KMS-11 (cell line): Measurements from ENCODE around the gene DAB2IP.

Source experiments
- H2AFZ ChIP-seq: fragments of 200-600 bp; sonication (generic); 2 replicates; pipeline ENCODE4 v1.6.1; 2016; ENCODE audit warnings: antibody characterized with exemption, mixed run types, low read depth
- H3K27ac ChIP-seq: fragments of 200-600 bp; sonication (generic); 2 replicates; pipeline ENCODE4 v1.6.1; 2016; ENCODE audit warnings: mild to moderate bottlenecking, mixed run types
- H3K27me3 ChIP-seq: fragments of 200-600 bp; sonication (generic); 2 replicates; pipeline ENCODE4 v1.6.1; 2017; ENCODE audit warnings: mild to moderate bottlenecking, low read depth, mixed run types, moderate library complexity; ENCODE audit not compliant: insufficient read depth
- H3K36me3 ChIP-seq: fragments of 200-600 bp; sonication (generic); 2 replicates; pipeline ENCODE4 v1.6.1; 2017; ENCODE audit warnings: mild to moderate bottlenecking, mixed run types; ENCODE audit not compliant: insufficient read depth
- H3K4me1 ChIP-seq: fragments of 200-600 bp; sonication (generic); 2 replicates; pipeline ENCODE4 v1.6.1; 2016; ENCODE audit warnings: mild to moderate bottlenecking, low read depth, mixed run types; ENCODE audit not compliant: poor library complexity, severe bottlenecking
- H3K4me2 ChIP-seq: fragments of 200-600 bp; sonication (generic); 2 replicates; pipeline ENCODE4 v1.7.0; 2016; ENCODE audit warnings: mild to moderate bottlenecking, mixed run types
- H3K4me3 ChIP-seq: fragments of 200-600 bp; sonication (generic); IDR thresholded peaks from 2 replicates; pipeline ENCODE4 v1.6.1; 2017; ENCODE audit warnings: low read depth, low read length, mixed read lengths; ENCODE audit not compliant: insufficient read depth
- H3K79me2 ChIP-seq: fragments of 200-600 bp; sonication (generic); 2 replicates; pipeline ENCODE4 v1.6.1; 2016; ENCODE audit warnings: low read depth, mixed run types; ENCODE audit not compliant: insufficient read depth
- H3K9ac ChIP-seq: fragments of 200-600 bp; sonication (generic); 2 replicates; pipeline ENCODE4 v1.6.1; 2016; ENCODE audit warnings: mild to moderate bottlenecking, mixed run types
- H4K20me1 ChIP-seq: fragments of 200-600 bp; sonication (generic); 2 replicates; pipeline ENCODE4 v1.6.1; 2016; ENCODE audit warnings: mild to moderate bottlenecking, mixed run types; ENCODE audit not compliant: insufficient read depth
- TF ChIP-seq, protein P1 (sequence below): fragments of 200-600 bp; sonication (generic); conservative IDR thresholded peaks from 2 replicates; pipeline ENCODE4 v1.6.1; 2017; ENCODE audit warnings: low read depth, mild to moderate bottlenecking, antibody characterized with exemption, low read length, moderate library complexity, mixed read lengths

The DAB2IP gene

DNA sequence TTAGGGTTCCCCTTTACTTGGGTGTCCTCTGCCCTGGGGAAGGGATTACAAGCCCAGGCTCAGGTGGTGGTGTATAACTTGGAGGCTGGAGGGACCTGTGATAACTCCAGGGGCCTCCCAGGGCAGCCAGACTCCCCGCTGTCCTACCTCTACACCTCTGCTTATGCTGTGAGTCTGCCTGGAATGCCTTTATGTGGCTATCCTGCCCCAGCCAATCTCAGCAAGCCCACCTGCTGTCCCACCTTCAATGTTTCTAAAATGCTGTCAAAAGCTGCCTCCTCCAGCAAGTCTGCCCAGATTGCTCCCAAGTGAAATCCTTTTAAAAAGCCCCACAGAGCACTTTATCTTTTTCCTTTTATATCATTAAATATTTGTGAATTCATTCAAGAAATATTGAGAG, 39.3 kb downstream of the DAB2IP start:
- Histone ChIP-seq H4K20me1 (no peaks in the 10 kb centered on the region), H3K4me3 (no peak overlapping the region), H3K4me2 (no peak overlapping the region), H3K27me3 (no peaks in the 10 kb centered on the region), H3K4me1 (no peaks in the 10 kb centered on the region), H3K27ac (no peak overlapping the region), H3K9ac (no peak overlapping the region), H2AFZ (no peak overlapping the region), H3K79me2 (no peaks in the 10 kb centered on the region), H3K36me3 (no peaks in the 10 kb centered on the region)
- TF ChIP-seq, protein P1, sequence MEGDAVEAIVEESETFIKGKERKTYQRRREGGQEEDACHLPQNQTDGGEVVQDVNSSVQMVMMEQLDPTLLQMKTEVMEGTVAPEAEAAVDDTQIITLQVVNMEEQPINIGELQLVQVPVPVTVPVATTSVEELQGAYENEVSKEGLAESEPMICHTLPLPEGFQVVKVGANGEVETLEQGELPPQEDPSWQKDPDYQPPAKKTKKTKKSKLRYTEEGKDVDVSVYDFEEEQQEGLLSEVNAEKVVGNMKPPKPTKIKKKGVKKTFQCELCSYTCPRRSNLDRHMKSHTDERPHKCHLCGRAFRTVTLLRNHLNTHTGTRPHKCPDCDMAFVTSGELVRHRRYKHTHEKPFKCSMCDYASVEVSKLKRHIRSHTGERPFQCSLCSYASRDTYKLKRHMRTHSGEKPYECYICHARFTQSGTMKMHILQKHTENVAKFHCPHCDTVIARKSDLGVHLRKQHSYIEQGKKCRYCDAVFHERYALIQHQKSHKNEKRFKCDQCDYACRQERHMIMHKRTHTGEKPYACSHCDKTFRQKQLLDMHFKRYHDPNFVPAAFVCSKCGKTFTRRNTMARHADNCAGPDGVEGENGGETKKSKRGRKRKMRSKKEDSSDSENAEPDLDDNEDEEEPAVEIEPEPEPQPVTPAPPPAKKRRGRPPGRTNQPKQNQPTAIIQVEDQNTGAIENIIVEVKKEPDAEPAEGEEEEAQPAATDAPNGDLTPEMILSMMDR, result no peak

DNA sequence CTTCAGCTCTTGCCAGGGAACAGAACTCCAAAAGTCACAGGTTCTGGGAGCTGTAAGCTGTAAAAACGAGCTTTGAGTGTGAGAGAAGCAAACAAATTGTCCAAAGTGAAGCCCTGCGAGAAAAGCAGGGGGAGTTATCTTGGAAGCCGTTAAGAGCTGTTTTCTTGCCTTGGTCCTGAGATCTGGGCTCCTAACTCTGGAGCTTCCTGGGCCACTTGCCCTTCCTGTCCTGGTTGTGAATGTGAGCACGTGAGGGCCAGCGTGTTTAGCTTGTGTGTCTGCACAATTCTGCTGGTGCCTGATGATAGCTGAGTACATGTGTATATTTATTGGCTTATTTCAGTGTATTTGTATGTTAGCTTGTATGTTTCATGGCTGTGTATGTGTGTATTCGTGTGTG, 40.5 kb downstream of the DAB2IP start:
- no peak overlapping the region for H2AFZ ChIP-seq

DNA sequence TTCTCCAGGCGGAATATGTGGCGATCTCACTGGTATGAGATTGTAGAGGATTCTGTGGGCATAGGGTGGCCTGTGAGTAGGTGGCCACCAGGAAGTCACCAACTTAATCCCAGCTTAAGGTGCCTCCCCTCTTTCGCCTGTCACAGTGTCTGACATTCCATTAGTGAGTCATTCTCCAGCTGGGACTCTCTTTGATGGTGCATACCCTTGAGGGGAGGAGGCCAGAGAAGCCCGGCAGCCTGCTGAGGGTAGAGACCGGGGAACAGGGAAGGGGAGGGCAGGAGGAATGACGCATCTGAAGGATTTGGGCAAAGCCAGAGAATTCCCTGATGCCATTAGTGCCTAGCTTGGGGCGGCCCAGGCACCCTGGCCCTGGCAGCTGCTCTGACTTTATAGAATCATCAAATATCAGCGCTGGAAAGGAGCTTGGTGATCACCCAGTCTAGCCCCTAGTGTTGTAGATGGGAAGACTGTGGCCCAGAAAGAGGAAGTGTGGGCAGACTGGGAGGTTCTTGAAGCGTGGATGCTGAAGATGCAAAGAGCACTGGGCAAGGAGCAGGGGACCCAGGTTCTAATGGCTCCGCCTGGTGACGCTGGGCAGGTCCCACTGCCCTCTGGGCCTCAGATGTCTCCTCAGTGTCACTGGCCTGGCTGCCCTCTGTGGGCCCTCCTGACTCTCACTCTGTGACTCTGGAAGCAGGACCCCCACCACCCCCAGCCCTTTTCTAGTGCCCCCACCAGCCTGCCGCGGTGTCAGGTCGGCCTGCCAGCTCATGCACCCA, 41.4 kb downstream of the DAB2IP start:
- no peaks in the 10 kb centered on the region for H3K27me3 ChIP-seq
- no peak overlapping the region for H3K27ac ChIP-seq
- no peaks in the 10 kb centered on the region for H3K36me3 ChIP-seq
- no peak overlapping the region for H3K4me2 ChIP-seq
- no peaks in the 10 kb centered on the region for H3K4me1 ChIP-seq
- no peak overlapping the region for H3K9ac ChIP-seq
- no peaks in the 10 kb centered on the region for H3K79me2 ChIP-seq
- TF ChIP-seq, protein P1, result no peak
- H2AFZ ChIP-seq, result no peak overlapping the region
- H3K4me3 ChIP-seq, result no peak overlapping the region
- no peaks in the 10 kb centered on the region for H4K20me1 ChIP-seq

More for the DNA sequence above, 40.5 kb downstream of the DAB2IP start:
- Histone ChIP-seq H3K4me3 (no peak overlapping the region), H3K27ac (no peak overlapping the region), H3K79me2 (no peaks in the 10 kb centered on the region), H3K4me2 (no peak overlapping the region), H3K36me3 (no peaks in the 10 kb centered on the region), H3K4me1 (no peaks in the 10 kb centered on the region), H3K27me3 (no peaks in the 10 kb centered on the region), H3K9ac (no peak overlapping the region), H4K20me1 (no peaks in the 10 kb centered on the region)
- TF ChIP-seq, protein P1, result no peak

DNA sequence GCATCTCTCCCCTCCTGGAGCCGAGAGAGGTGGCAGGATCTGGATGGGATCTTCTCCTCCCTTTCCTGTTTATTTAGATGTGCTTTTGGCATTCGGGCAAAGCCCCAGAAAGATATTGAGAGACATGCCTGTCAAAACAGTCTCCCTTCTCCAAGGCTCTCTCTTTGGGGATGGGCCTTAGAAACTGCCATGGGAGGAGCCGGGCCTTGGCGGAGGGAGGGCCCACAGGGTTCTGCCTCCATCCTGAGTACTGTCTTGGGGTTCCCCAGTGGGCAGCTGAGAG, 41.9 kb downstream of the DAB2IP start:
- no peaks in the 10 kb centered on the region for H3K36me3 ChIP-seq
- H3K27me3 ChIP-seq, result no peaks in the 10 kb centered on the region
- TF ChIP-seq, protein P1, result no peak
- H3K4me3 ChIP-seq, result no peak overlapping the region
- H2AFZ ChIP-seq, result no peak overlapping the region
- H3K79me2 ChIP-seq, result no peaks in the 10 kb centered on the region
- no peak overlapping the region for H3K9ac ChIP-seq
- no peak overlapping the region for H3K4me2 ChIP-seq
- no peaks in the 10 kb centered on the region for H3K4me1 ChIP-seq
- no peak overlapping the region for H3K27ac ChIP-seq
- H4K20me1 ChIP-seq, result no peaks in the 10 kb centered on the region
